SJCRH30 (cell line): ENCODE results near the gene SHC2. TPM values are rescaled to one million over a fixed set of nuclear protein-coding genes. Genes with fewer than 3 reads are reported as not detected.

Experiments
- DNase-seq, 2 experiments: peaks; one replicate each; pipeline ENCODE4 v3.0.0-alpha.2; 2015 to 2020
- H3K27ac ChIP-seq: fragments of 250-450 bp; sonication (Bioruptor Pico); 2 replicates; pipeline ENCODE4 v1.5.1; 2020; ENCODE audit warnings: mild to moderate bottlenecking, moderate library complexity
- H3K27me3 ChIP-seq: fragments of 250-450 bp; sonication (Bioruptor Pico); 2 replicates; pipeline ENCODE4 v1.5.1; 2020; ENCODE audit warnings: mild to moderate bottlenecking, moderate library complexity
- H3K36me3 ChIP-seq: fragments of 250-450 bp; sonication (Bioruptor Pico); 2 replicates; pipeline ENCODE4 v1.5.1; 2020; ENCODE audit warnings: mild to moderate bottlenecking, moderate library complexity
- H3K4me1 ChIP-seq: fragments of 250-450 bp; sonication (Bioruptor Pico); 2 replicates; pipeline ENCODE4 v1.5.1; 2020; ENCODE audit warnings: mild to moderate bottlenecking, moderate library complexity
- H3K4me3 ChIP-seq: fragments of 250-450 bp; sonication (Bioruptor Pico); 2 replicates; pipeline ENCODE4 v1.5.1; 2020; ENCODE audit warnings: mild to moderate bottlenecking, moderate library complexity
- H3K9me3 ChIP-seq: fragments of 250-450 bp; sonication (Bioruptor Pico); replicated peaks from 2 replicates; pipeline ENCODE4 v1.5.1; 2020; ENCODE audit warnings: mild to moderate bottlenecking, moderate library complexity
- total RNA-seq: library from RNA; depleted of rRNA; stranded (reverse); fragments of >200 nt; shearing (Covaris generic); gene quantifications from 2 replicates; pipeline ENCODE4 v1.2.3, GENCODE V29; 2014

The SHC2 gene
- total RNA-seq, 1 experiment from 2014 or later: 0.12 TPM

DNA sequence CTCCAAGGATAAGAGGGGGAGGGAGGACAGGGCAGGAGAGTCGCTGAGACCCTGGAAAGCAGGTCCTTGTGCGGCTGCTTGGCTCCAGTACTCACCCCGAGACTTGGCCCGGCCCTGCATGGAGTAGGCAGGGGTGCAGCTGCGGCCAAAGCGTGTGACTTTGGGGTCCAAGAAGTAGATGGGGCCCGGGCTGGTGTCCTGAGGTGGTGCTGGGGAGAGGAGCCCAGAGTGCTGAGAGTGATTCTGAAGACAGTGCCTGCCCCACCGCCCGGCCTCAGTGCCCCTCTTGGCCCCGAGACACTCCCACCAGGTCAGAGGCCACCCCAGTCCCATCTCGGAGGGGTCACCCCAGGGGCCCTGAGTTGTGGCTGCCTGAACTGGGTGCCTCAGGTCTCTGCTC, 6.7 kb upstream of the SHC2 start:
- Histone ChIP-seq H3K4me1 (no peaks in the 10 kb centered on the region), H3K4me3 (no peak overlapping the region), H3K27ac (no peak overlapping the region), H3K36me3 (no peaks in the 10 kb centered on the region), H3K9me3 (no peaks in the 10 kb centered on the region), H3K27me3 (no peaks in the 10 kb centered on the region)
- DNase-seq: no peak

DNA sequence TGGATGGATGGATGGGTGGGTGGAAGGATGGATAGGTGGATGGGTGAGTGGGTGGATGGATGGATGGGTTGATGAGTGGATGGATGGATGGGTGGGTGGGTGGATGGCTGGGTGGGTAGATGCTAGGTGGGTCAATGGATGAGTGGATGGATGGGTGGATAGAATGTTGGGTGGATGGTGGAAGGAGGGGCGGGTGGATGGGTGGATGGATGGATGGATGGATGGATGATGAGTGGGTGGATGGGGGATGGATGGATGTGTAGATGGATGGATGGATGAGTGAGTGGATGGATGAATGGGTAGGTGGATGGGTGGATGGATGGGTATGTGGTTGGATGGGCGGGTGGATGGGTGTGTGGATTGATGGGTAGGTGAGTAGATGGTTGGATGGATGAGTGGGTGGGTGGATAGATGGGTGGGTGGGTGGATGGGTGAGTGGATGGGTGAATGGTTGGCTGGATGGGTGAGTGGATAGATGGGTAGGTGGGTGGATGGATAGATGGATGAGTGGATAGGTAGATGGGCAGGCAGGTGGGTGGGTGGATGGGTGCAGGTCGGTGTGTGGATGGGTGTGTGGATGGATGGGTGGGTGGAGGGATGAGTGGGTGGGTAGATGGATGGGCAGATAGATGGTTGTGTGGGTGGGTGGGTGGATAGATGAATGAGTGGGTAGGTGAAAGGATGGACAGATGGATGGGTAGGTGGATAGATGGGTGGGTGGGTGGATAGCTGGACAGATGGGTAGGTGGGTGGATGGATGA, 4.4 kb upstream of the SHC2 start:
- Histone ChIP-seq H3K27ac (no peak overlapping the region), H3K4me3 (no peak overlapping the region), H3K27me3 (no peaks in the 10 kb centered on the region), H3K9me3 (no peaks in the 10 kb centered on the region), H3K36me3 (no peaks in the 10 kb centered on the region), H3K4me1 (no peaks in the 10 kb centered on the region)
- no peak for DNase-seq

- DNase-seq: no peak
- H3K9me3 ChIP-seq: no peaks in the 10 kb centered on the region
- no peaks in the 10 kb centered on the region for H3K27me3 ChIP-seq
- no peaks in the 10 kb centered on the region for H3K4me1 ChIP-seq
- no peak overlapping the region for H3K4me3 ChIP-seq
- H3K36me3 ChIP-seq: no peaks in the 10 kb centered on the region
- H3K27ac ChIP-seq: no peak overlapping the region
These were observed 3.3 kb upstream of the SHC2 start for GRCh38 chr19:464208-464545.

DNA sequence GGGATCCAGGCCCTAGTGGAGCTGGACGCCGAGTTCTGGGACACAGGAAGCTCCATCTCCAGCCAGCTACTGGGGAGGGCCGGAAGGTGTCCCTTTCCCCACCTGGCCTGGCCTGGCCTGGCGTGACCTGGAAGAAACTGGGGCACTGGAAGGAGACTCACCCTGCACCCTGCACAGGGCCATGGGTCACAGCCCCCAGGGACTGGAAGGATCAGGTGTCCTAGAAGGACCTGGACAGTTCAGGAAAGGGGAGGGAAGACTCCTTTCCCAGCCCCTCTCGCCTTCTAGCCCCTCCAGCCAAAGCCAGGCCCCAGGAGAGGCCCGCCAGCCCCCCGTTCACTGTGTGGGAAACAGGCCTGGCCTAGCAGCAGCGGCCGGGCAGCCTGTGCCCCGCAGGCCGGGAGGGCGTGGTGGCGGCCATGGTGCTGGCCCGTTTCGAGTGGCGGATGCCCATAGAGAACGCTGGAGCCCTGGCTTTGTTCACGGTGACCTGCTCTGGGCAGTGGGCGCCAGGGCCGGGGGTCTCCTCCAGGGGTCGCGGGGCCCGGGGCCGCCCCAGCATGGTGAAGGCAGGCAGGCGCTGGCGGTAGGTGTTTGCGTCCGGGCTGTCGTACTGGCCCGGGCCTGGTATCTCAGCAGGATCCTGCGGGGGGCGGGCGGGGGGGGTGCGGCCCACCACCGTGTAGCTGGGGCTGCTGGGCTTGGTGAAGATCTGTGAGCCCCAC, 2.8 kb upstream of the SHC2 start:
- H3K36me3 ChIP-seq: no peaks in the 10 kb centered on the region
- H3K4me3 ChIP-seq: no peak overlapping the region
- no peaks in the 10 kb centered on the region for H3K27me3 ChIP-seq
- no peak overlapping the region for H3K27ac ChIP-seq
- no peaks in the 10 kb centered on the region for H3K9me3 ChIP-seq
- no peaks in the 10 kb centered on the region for H3K4me1 ChIP-seq
- no peak for DNase-seq

DNA sequence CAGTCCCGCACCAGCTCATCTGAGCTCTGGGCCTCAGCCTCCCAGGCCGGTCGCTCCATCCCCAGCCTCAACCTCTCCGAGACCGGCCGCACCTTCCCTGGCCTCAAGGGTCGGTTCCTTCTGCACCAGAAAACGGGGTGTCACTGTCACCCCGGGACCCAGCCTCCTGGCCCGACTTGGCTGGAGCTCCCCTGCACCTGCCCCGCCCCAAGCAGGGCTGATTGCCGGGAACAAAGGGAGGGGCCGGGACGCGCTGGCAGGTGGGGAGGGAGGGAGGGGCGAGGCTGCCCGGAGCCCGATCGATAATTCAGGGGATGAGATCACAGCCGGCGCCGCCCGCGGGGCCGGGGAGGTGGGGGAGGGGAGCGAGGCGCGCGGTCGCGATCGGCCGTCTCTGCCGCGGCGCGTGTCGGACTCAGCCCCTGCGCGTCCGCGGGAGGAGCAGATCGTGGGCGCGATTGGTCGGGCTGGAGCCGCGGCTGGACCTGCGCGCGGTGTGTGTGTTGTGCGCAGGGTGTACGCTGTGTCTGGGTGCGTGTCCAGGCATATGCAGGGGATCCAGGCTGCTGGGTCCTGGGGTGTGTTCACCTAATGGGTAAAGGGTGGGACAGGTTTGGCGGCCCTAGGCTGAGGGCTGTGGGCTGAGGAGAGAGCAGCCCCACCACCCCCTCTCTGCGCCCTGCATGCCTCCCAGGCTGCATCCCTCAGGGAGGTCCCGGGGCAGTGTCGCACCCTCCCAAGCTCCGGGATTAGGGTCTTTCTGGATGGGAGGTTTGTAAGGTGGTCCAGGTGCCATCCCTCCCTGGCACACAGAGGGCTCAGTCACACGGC, 1.1 kb upstream of the SHC2 start:
- no peak overlapping the region for H3K4me3 ChIP-seq
- no peaks in the 10 kb centered on the region for H3K27me3 ChIP-seq
- H3K9me3 ChIP-seq: no peaks in the 10 kb centered on the region
- H3K36me3 ChIP-seq: no peaks in the 10 kb centered on the region
- H3K27ac ChIP-seq: no peak overlapping the region
- no peaks in the 10 kb centered on the region for H3K4me1 ChIP-seq
- DNase-seq: no peak

DNA sequence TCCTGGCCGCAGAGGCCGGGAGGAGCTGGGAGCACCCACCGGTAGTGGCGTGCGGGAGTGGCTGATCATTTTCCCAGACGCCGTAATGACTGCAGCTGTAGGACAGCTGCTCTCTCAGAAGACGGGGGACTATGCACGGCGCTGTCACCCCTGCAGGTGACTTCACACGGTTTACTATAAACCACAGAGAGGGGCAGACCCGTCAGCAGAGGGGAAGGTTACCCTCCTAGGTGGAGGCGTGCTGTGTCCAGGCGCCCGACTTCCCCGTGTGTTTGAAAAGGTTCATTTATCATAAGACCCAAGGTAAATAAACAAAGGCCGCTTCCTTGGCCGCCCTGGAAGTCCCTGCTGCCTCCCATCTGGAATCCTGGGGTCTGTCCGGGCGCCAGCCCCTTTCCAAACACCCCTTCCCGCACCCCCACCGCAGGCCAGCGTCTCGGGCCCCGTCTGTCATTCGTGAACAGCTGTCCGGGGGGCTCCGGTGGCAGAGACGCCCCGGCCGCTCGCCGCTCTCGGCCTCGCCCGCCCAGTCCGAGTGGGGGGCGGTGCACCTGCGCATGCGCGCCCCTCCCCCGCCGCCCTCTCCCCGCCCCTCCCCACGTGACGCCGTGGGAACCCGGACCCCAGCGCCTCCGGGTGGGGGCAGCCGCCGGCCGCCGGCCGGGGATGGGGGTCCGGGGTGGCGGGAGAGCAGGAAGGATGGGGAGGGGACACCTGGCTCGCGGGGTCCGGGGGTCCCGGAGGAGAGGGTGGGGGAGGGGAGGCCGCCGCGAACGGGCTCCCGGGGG, 915 bp downstream of the SHC2 start:
- no peaks in the 10 kb centered on the region for H3K27me3 ChIP-seq

DNA sequence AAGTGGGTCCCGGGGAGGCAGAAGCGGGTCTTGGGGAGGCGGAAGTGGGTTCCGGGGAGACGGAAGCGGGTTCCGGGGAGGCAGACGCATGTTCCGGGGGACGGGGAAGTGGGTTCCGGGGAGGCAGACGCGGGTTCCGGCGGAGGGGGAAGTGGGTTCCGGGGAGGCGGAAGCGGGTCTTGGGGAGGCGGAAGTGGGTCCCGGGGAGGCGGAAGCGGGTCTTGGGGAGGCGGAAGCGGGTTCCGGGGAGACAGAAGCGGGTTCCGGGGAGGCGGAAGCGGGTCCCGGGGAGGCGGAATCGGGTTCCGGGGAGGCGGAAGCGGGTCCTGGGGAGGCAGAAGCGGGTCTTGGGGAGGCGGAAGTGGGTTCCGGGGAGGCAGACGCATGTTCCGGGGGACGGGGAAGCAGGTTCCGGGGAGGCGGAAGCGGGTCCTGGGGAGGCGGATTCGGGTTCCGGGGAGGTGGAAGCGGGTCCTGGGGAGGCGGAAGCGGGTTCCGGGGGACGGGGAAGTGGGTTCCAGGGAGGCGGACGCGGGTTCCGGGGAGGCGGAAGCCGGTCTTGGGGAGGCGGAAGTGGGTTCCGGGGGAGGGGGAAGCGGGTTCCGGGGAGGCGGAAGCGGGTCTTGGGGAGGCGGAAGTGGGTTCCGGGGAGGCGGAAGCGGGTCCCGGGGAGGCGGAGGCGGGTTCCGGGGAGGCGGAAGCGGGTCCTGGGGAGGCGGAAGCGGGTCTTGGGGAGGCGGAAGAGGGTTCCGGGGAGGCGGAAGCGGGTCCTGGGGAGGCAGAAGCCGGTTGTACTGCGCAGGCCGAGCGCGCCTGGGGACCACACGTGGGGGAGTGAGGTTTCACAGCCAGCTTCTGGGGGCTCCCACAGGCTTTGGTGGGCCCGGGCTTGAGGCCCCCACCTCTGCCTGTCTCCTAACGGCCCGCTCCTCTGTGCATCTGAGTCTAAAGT, 2.5 kb downstream of the SHC2 start:
- no peaks in the 10 kb centered on the region for H3K27me3 ChIP-seq
- H3K4me3 ChIP-seq: no peak overlapping the region
- DNase-seq: no peak
- no peaks in the 10 kb centered on the region for H3K4me1 ChIP-seq
- no peaks in the 10 kb centered on the region for H3K36me3 ChIP-seq
- no peak overlapping the region for H3K27ac ChIP-seq
- H3K9me3 ChIP-seq: no peaks in the 10 kb centered on the region

More for the DNA sequence above, 915 bp downstream of the SHC2 start:
- Histone ChIP-seq H3K4me1 (no peaks in the 10 kb centered on the region), H3K36me3 (no peaks in the 10 kb centered on the region), H3K4me3 (peak overlapping the region; percentile 62), H3K27ac (peak overlapping the region; percentile 47), H3K9me3 (no peaks in the 10 kb centered on the region)
- DNase-seq: peak; percentile 70 to 75

DNA sequence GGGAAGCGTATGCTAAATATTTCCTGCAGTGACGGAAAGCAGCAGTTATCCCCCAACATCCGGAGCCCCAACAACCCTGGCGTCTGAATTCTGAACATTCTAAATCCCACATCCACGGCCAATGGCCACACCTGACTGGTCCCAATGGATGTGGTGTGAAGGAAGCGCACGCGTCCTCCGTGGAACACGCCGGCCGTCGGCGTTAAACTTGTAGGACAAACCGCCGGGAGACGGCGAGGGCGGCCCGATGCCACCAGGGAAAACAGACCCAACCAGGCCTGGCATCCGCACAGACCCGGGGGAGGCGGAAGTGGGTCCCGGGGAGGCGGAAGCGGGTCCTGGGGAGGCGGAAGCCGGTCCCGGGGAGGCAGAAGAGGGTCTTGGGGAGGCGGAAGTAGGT, 3.2 kb downstream of the SHC2 start:
- H3K9me3 ChIP-seq: no peaks in the 10 kb centered on the region
- no peaks in the 10 kb centered on the region for H3K36me3 ChIP-seq
- DNase-seq: no peak
- no peak overlapping the region for H3K4me3 ChIP-seq
- H3K27ac ChIP-seq: no peak overlapping the region
- no peaks in the 10 kb centered on the region for H3K27me3 ChIP-seq
- no peaks in the 10 kb centered on the region for H3K4me1 ChIP-seq

DNA sequence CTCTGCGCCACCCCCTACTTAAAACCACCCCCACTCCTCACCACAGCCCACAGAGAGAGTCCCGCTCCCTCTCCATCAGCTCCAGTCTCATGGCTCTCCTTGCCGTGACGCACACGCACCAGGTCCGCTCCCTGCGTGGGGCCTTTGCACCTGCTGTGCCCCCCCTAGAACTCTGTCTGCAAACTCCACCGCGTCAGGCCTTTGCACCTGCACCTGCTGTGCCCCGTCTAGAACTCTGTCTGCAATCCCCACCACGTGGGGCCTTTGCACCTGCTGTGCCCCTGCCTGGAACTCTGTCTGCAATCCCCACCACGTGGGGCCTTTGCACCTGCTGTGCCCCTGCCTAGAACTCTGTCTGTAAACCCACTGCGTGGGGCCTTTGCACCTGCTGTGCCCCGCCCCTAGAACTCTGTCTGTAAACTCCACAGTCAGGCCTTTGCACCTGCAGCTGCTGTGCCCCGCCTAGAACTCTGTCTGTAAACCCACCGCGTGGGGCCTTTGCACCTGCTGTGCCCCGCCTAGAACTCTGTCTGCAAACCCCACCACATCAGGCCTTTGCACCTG, 4.2 kb downstream of the SHC2 start:
- Histone ChIP-seq H3K27me3 (no peaks in the 10 kb centered on the region), H3K4me3 (no peak overlapping the region), H3K27ac (no peak overlapping the region), H3K36me3 (no peaks in the 10 kb centered on the region), H3K9me3 (no peaks in the 10 kb centered on the region), H3K4me1 (no peaks in the 10 kb centered on the region)
- no peak for DNase-seq

- Histone ChIP-seq H3K9me3 (no peaks in the 10 kb centered on the region), H3K27me3 (no peaks in the 10 kb centered on the region), H3K4me3 (no peak overlapping the region), H3K27ac (no peak overlapping the region), H3K4me1 (no peaks in the 10 kb centered on the region), H3K36me3 (no peaks in the 10 kb centered on the region)
- DNase-seq: no peak
These were observed 4.8 kb downstream of the SHC2 start for GRCh38 chr19:455851-456546.

- H3K27ac ChIP-seq: no peak overlapping the region
- no peaks in the 10 kb centered on the region for H3K9me3 ChIP-seq
- H3K4me1 ChIP-seq: no peaks in the 10 kb centered on the region
- H3K36me3 ChIP-seq: no peaks in the 10 kb centered on the region
- no peaks in the 10 kb centered on the region for H3K27me3 ChIP-seq
- no peak overlapping the region for H3K4me3 ChIP-seq
- DNase-seq: no peak
These were observed 5.7 kb downstream of the SHC2 start for GRCh38 chr19:455031-455705.

GRCh38 chr19:453606-454005, 7.2 kb downstream of the SHC2 start:
- H3K36me3 ChIP-seq: no peaks in the 10 kb centered on the region
- DNase-seq: no peak
- no peaks in the 10 kb centered on the region for H3K4me1 ChIP-seq
- H3K27me3 ChIP-seq: no peaks in the 10 kb centered on the region
- no peaks in the 10 kb centered on the region for H3K9me3 ChIP-seq
- no peak overlapping the region for H3K4me3 ChIP-seq
- no peak overlapping the region for H3K27ac ChIP-seq
